GM19452 (cell line): ENCODE measurements around the gene STAP2.
"Not testable (repeated sequence)": the region's sequence is repeated elsewhere in the genome, so short reads cannot be mapped to it uniquely, and the experiment has no call there.

ENCODE experiments used
- ATAC-seq: cut with Tn5 transposase; IDR thresholded peaks from one replicate; pipeline ENCODE4 v1.9.1; 2021; ENCODE audit not compliant: unreplicated experiment

STAP2 gene

DNA sequence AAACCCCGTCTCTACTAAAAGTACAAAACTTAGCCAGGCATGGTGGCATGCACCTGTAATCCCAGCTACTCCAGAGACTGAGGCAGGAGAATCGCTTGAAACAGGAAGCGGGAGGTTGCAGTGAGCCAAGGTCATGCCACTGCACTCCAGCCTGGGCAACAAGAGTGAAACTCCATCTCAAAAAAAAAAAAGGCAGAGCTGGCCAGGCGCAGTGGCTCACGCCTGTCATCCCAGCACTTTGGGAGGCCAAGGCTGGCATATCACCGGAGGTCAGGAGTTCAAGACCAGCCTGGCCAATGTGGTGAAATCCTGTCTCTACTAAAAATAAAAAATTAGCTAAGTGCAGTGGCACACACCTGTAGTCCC is 64.3 kb downstream of the STAP2 start:
- ATAC-seq = not testable (repeated sequence)
